GM12801 (cell line): Measurements from ENCODE around the gene RGR.

Source experiments
- CTCF ChIP-seq: IDR thresholded peaks from one replicate; pipeline ENCODE4 v1.5.1; 2011; ENCODE audit warnings: control low read depth; ENCODE audit not compliant: insufficient read length; ENCODE audit errors: extremely low read depth

The RGR gene

DNA sequence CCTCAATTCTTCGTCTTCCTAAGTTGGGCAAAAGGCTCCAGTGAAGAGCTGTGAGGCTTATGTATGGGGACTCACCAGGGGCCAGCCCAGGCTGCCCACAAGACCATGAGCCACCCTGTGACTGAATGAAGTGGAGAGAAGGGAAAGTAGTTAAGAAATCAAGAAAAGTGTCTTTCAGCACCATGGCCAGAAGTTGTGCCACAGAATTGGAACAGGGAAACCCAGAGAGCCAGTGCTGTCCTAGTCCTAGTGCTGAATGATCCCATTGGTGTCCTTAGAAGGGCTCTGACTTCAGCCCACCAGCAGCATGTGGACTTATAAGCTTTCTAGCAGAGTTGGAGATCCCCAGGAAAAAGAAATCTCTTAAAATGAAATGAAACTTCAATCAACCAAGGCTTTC, 46.5 kb downstream of the RGR start:
- no peak for TF ChIP-seq CTCF

DNA sequence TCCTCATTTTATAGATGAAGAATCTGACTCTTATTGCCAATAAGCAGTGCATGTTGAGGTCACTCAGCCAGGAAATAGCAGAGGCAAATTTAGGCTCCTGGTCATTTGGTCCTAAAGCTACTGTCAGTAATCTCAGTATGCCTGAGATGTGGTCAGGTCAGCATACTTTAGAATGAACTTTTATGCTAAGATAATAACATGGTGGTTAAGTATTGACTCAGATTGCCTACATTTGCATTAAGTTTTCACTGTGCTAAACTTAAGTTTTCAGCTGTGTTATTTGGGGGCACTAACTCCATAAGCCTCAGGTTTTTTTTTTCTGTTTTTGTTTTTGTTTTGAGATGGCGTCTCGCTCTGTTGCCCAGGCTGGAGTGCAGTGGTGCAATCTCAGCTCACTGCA, 47.6 kb downstream of the RGR start:
- no peak for TF ChIP-seq CTCF

DNA sequence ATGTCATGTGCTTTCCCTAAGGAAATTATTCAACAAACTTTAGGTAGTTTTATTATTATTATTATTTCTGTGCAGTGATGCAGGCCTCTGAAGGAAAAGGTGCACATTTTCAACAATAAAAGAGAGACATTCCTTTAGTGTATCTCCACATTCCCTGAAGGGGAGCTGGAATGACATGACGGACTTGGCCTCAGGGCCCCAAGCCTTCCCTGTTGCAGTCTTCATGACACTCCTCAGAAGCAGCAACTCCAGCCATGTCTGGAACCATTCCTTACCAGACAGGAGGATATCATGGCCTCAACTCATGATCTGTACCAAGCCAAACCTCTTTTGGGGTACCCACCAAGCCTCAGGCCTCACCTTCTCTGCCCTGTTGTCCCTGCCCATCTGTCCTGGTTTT, 48.3 kb downstream of the RGR start:
- TF ChIP-seq CTCF: no peak

DNA sequence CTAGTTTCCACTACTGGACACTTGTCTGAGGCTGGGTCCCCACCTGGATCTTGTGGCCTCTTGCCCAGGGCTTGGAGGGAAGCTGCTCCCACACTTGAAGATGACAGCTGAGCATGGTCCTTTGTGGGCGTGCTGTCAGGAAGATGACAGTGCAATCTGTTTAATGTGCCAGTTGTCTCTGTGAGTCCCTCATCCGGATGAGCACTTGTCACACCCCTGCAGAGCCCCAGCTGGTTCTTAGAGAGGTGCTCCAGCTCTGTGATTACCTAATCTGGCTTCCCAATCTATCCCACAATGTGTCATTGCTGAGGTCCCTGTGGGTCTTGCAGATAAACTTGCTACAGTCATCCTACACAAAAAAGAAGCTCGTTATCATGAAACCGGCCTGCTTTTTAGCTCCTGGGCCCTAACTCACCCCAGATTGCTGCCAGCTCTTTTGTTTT, 48.7 kb downstream of the RGR start:
- no peak for TF ChIP-seq CTCF

DNA sequence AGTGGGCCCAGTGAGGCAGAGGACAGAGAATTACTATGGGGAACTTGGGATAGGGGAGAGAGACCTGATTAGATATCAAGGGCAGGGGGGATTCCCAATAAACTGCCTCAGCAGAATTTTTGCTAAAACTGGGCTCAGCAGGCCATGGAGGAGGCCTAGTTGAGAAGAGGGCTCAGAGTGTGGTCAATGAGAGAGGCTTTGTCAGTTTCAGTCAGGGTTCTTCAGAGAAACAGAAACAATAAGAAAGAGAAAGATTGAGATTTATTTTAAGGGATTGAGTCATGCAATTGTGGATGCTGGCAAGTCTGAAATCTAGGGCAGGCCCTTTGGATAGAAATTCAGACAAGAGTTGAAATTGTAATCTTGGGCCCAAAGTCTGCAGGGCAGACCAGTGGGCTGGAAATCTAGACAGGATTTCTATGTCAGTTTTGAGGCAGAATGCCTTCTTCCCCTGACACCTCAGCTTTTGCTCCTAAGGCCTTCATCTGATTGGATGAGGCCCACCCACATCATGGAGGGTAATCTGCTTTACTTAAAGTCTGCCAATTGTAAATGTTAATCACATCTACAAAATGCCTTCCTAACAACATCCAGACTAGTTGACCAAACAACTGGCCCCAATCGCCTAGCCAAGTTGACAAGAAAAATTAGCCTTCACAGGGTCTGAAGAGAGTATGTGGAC, 50.1 kb downstream of the RGR start:
- no peak for TF ChIP-seq CTCF

DNA sequence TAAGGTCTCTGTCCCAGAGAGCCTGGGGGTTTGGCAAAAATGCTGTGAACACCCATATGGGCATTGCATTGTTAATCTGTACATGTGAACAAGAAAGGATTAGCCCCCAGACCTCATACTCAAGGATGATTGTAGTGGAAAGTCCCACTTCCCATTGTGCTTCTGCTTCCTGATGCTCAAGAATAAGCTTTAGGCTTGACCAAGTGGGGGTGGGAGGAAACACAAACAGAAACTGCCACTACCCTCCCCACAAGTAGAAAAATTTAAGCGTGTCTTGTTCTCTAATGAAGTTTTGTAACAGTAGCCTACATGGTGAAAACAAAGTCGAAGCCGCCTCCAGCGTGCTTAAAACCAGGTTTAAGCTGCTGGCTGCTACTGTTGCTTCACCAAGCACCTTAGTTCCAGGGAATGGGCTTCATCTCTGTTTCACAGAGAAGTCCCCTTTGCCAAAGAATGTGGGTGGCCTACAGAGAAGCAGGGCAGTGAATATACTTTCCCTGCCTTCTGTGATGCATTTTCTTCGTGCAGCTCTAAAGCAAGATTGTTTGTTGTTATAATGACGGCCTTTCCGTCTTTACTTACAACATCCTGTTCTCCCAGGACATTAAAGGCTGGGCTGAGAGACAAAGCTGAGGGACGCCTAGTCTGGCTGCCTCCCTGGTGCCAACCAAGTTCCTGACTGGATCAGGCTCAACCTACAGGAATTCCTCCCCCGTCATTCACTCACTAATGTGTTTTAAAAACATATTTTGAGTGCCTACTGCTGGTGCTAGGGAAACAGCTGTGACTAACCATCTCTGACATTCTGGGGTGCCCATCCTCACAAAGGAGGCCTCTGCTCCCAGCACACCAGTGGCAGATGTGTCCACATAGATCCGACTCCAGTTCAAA, 51.5 kb downstream of the RGR start:
- no peak for TF ChIP-seq CTCF

DNA sequence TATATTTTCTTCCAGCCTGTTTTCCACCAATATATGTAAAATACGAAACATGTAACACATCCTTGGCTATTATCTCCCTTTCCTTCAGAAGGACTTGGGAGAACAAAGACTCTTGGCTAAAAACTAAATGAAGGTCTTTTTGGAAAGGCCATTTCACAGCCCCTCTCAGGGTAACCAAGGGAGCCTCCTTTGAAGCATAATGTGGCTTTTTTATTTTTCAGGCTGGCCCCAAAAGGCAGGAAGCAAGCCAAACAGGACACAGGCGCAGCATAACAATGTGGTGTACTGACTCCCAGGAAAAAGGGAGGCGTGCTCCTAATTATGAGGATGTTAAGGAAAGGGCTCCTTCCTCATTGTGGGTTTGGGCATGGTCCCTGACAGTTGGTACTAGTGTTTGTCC, 53.2 kb downstream of the RGR start:
- no peak for TF ChIP-seq CTCF
